ENCODE measurements around the gene SNAPC3. TPM values are rescaled to one million over a fixed set of nuclear protein-coding genes. Genes with fewer than 3 reads are reported as not detected.

SNAPC3 gene
- polyA plus RNA-seq, 1 donor (not counting 4 experiments of a cell fraction or from before 2014, with no cell fraction given): 29.9 TPM

- Histone ChIP-seq H2AFZ (ENCODE audit: control insufficient read depth, low read length) (no peak overlapping the region), H3K27ac (ENCODE audit: control insufficient read depth, insufficient read depth, low read length) (no peak overlapping the region), H3K4me2 (ENCODE audit: control insufficient read depth, extremely low read depth, insufficient read depth, low read depth, low read length) (no peak overlapping the region), H3K9ac (ENCODE audit: control insufficient read depth, extremely low read depth, insufficient read depth, low read length) (no peak overlapping the region), H3K36me3 (ENCODE audit: control insufficient read depth in 2 of 2, extremely low read depth in 1 of 2, insufficient read depth in 2 of 2, low read length in 2 of 2) (no peaks in the 10 kb centered on the region), H3K9me3 (ENCODE audit: control insufficient read depth, low read depth, low read length) (no peaks in the 10 kb centered on the region), H3K4me1 (ENCODE audit: control insufficient read depth, extremely low read depth, insufficient read depth, low read length) (no peaks in the 10 kb centered on the region), H4K20me1 (ENCODE audit: control insufficient read depth, extremely low read depth, insufficient read depth, low read length) (no peaks in the 10 kb centered on the region), H3K79me2 (ENCODE audit: control insufficient read depth, insufficient read depth, low read length) (no peaks in the 10 kb centered on the region), H3K9me1 (ENCODE audit: control insufficient read depth, extremely low read depth, insufficient read depth, low read length) (no peaks in the 10 kb centered on the region), H3K27me3 (ENCODE audit: control insufficient read depth, extremely low read depth, insufficient read depth, low read length) (no peaks in the 10 kb centered on the region), H3K4me3 (ENCODE audit: control insufficient read depth in 2 of 3, extremely low read depth in 1 of 3, insufficient read depth in 2 of 3, low read depth in 1 of 3, low read length in 3 of 3) (no peak overlapping the region)
- no peak for TF ChIP-seq EZH2 (IDR thresholded peaks at IDR 0.05; ENCODE audit: low read length)
- TF ChIP-seq, protein P1, sequence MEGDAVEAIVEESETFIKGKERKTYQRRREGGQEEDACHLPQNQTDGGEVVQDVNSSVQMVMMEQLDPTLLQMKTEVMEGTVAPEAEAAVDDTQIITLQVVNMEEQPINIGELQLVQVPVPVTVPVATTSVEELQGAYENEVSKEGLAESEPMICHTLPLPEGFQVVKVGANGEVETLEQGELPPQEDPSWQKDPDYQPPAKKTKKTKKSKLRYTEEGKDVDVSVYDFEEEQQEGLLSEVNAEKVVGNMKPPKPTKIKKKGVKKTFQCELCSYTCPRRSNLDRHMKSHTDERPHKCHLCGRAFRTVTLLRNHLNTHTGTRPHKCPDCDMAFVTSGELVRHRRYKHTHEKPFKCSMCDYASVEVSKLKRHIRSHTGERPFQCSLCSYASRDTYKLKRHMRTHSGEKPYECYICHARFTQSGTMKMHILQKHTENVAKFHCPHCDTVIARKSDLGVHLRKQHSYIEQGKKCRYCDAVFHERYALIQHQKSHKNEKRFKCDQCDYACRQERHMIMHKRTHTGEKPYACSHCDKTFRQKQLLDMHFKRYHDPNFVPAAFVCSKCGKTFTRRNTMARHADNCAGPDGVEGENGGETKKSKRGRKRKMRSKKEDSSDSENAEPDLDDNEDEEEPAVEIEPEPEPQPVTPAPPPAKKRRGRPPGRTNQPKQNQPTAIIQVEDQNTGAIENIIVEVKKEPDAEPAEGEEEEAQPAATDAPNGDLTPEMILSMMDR (optimal IDR thresholded peaks at IDR 0.05 in 1 of 3, IDR thresholded peaks at IDR 0.05 in 1 of 3, conservative IDR thresholded peaks at IDR 0.05 in 1 of 3; ENCODE audit: extremely low read depth in 1 of 3, insufficient read depth in 2 of 3, low read length in 3 of 3): no peak
- no peak for FAIRE-seq
- dilution Hi-C loops (cut with MboI; ENCODE audit: extremely low pct_ligation_motif_present, low sequenced_read_pairs): no loop called here
- DNase-seq (ENCODE audit: low read depth, low spot score): no peak
These were observed 59.5 kb downstream of the SNAPC3 start for GRCh38 chr9:15482146-15482545.

DNA sequence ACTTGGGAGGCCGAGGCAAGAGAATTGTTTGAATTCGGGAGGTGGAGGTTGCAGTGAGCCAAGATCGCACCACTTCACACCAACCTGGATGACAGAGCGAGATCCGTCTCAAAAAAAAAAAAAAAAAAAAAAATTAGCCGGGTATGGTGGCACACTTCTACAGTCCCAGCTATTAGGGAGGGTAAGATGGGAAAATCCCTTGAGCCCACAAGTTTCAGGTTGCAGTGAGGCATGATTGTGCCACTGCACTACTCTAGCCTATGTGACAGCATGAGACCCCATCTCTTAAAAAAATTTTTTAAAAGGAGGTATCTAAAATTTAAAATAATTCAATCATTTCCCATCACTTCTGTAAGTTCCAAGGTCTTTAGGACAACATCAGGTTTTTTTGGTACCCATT is 62.1 kb downstream of the SNAPC3 start:
- FAIRE-seq (no peak), DNase-seq (ENCODE audit: low read depth, low spot score) (no peak)
- Histone ChIP-seq H3K79me2 (ENCODE audit: control insufficient read depth, insufficient read depth, low read length) (no peaks in the 10 kb centered on the region), H3K4me2 (ENCODE audit: control insufficient read depth, extremely low read depth, insufficient read depth, low read depth, low read length) (no peak overlapping the region), H3K9me1 (ENCODE audit: control insufficient read depth, extremely low read depth, insufficient read depth, low read length) (no peaks in the 10 kb centered on the region), H3K4me1 (ENCODE audit: control insufficient read depth, extremely low read depth, insufficient read depth, low read length) (no peaks in the 10 kb centered on the region), H3K27me3 (ENCODE audit: control insufficient read depth, extremely low read depth, insufficient read depth, low read length) (no peaks in the 10 kb centered on the region), H3K9ac (ENCODE audit: control insufficient read depth, extremely low read depth, insufficient read depth, low read length) (no peak overlapping the region), H3K9me3 (ENCODE audit: control insufficient read depth, low read depth, low read length) (no peaks in the 10 kb centered on the region), H3K36me3 (ENCODE audit: control insufficient read depth in 2 of 2, extremely low read depth in 1 of 2, insufficient read depth in 2 of 2, low read length in 2 of 2) (no peaks in the 10 kb centered on the region), H2AFZ (ENCODE audit: control insufficient read depth, low read length) (no peak overlapping the region), H3K4me3 (ENCODE audit: control insufficient read depth in 2 of 3, extremely low read depth in 1 of 3, insufficient read depth in 2 of 3, low read depth in 1 of 3, low read length in 3 of 3) (no peak overlapping the region), H3K27ac (ENCODE audit: control insufficient read depth, insufficient read depth, low read length) (no peak overlapping the region), H4K20me1 (ENCODE audit: control insufficient read depth, extremely low read depth, insufficient read depth, low read length) (no peaks in the 10 kb centered on the region)
- dilution Hi-C loops (cut with MboI; ENCODE audit: extremely low pct_ligation_motif_present, low sequenced_read_pairs): no loop called here
- TF ChIP-seq, protein P1 (optimal IDR thresholded peaks at IDR 0.05 in 1 of 3, IDR thresholded peaks at IDR 0.05 in 1 of 3, conservative IDR thresholded peaks at IDR 0.05 in 1 of 3; ENCODE audit: extremely low read depth in 1 of 3, insufficient read depth in 2 of 3, low read length in 3 of 3): no peak
- no peak for TF ChIP-seq EZH2 (IDR thresholded peaks at IDR 0.05; ENCODE audit: low read length)

Measured in keratinocyte (primary cell).